Activated T-helper 1 cell treated with anti-CD3 and anti-CD28 coated beads, Interleukin-12 subunit alpha, Interleukin-12 subunit beta, Interleukin-2, Interleukin-4 antibody, amounts not matched to agents 30 ng/mL and 10 ng/mL and 1 ng/mL, durations not matched to agents 14 hours and 24 hours and 36 hours (primary cell): Measurements from ENCODE around the gene YDJC. TPM values are rescaled to one million over a fixed set of nuclear protein-coding genes. Genes with fewer than 3 reads are reported as not detected.
"Not testable (repeated sequence)": the region's sequence is repeated elsewhere in the genome, so short reads cannot be mapped to it uniquely, and the experiment has no call there.

Experiments used
- DNase-seq: peaks from one replicate; pipeline ENCODE4 v3.0.0; 2021; ENCODE audit warnings: low spot score
- H3K27ac Mint-ChIP-seq: one replicate; pipeline ENCODE4 v1.8.0; 2021; ENCODE audit warnings: mild to moderate bottlenecking, mixed read lengths
- H3K27me3 Mint-ChIP-seq: one replicate; pipeline ENCODE4 v1.8.0; 2022; ENCODE audit warnings: mild to moderate bottlenecking, moderate library complexity, mixed read lengths; ENCODE audit not compliant: insufficient read depth
- H3K36me3 Mint-ChIP-seq: one replicate; pipeline ENCODE4 v1.8.0; 2021; ENCODE audit warnings: low read depth, mixed read lengths
- H3K4me1 Mint-ChIP-seq: one replicate; pipeline ENCODE4 v1.8.0; 2021; ENCODE audit warnings: low read depth, mixed read lengths
- H3K4me3 Mint-ChIP-seq: one replicate; pipeline ENCODE4 v1.8.0; 2021; ENCODE audit warnings: mild to moderate bottlenecking, moderate library complexity, mixed read lengths
- H3K9me3 Mint-ChIP-seq: one replicate; pipeline ENCODE4 v1.8.0; 2021; ENCODE audit warnings: mixed read lengths
- intact Hi-C: fragments of 100-400 bp; cut with micrococcal nuclease; formaldehyde crosslinking; loops from one replicate; pipeline ENCODE4 v1.15.1; 2024
- total RNA-seq: library from RNA; stranded (reverse); gene quantifications from 2 replicates; pipeline ENCODE4 v1.2.3, GENCODE V29; 2022

YDJC gene
- total RNA-seq: 51.7 and 51.8 TPM in 2 replicates

GRCh38 chr22:21629255-21630149 lies at the start of gene YDJC:
YDJC (minus strand) TSS chr22:21630022; CDS start chr22:21630014, 8 bp downstream.
- Mint-ChIP-seq H3K27ac (peak within 1 kb of the TSS; percentile 92), H3K9me3 (no peaks in the 10 kb centered on the region), H3K4me3 (peak within 1 kb of the TSS; percentile 91), H3K4me1 (peaks cover 28% of the 10 kb centered on the region), H3K36me3 (peaks cover 21% of the 10 kb centered on the region), H3K27me3 (no peaks in the 10 kb centered on the region)
- DNase-seq: peak; percentile 93
- intact Hi-C loops: loop anchor here (1.0 to 5.0 kb wide), 4 partner anchors 13 to 108 kb away; partner anchors contain the start of genes SDF2L1, UBE2L3 and YPEL1

- intact Hi-C loops: no loop called here
- H3K36me3 Mint-ChIP-seq: peaks cover 13% of the 10 kb centered on the region
- no peak for DNase-seq
- H3K9me3 Mint-ChIP-seq: no peaks in the 10 kb centered on the region
- no peaks in the 10 kb centered on the region for H3K4me1 Mint-ChIP-seq
- no peaks in the 10 kb centered on the region for H3K27me3 Mint-ChIP-seq
- no peak overlapping the region for H3K27ac Mint-ChIP-seq
- H3K4me3 Mint-ChIP-seq: no peak overlapping the region
These were observed 49.6 kb upstream of the YDJC start for GRCh38 chr22:21679383-21679782.

DNA sequence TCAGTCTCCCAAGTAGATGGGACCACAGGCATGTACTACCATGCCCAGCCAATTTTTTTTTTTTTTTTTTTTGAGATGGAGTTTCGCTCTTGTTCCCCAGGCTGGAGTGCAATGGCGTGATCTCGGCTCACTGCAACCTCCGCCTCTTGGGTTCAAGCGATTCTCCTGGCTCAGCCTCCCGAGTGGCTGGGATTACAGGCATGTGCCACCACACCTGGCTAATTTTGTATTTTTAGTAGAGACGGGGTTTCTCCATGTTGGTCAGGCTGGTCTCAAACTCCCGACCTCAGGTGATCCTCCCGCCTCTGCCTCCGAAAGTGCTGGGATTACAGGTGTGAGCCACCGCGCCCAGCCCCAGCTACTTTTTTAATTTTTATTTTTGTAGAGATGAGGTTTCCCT lies 49.0 kb upstream of the YDJC start:
- H3K4me3 Mint-ChIP-seq, H3K27ac Mint-ChIP-seq, intact Hi-C loops, DNase-seq, H3K9me3 Mint-ChIP-seq, H3K27me3 Mint-ChIP-seq, H3K4me1 Mint-ChIP-seq: not testable (repeated sequence)
- peaks cover 15% of the 10 kb centered on the region for H3K36me3 Mint-ChIP-seq

DNA sequence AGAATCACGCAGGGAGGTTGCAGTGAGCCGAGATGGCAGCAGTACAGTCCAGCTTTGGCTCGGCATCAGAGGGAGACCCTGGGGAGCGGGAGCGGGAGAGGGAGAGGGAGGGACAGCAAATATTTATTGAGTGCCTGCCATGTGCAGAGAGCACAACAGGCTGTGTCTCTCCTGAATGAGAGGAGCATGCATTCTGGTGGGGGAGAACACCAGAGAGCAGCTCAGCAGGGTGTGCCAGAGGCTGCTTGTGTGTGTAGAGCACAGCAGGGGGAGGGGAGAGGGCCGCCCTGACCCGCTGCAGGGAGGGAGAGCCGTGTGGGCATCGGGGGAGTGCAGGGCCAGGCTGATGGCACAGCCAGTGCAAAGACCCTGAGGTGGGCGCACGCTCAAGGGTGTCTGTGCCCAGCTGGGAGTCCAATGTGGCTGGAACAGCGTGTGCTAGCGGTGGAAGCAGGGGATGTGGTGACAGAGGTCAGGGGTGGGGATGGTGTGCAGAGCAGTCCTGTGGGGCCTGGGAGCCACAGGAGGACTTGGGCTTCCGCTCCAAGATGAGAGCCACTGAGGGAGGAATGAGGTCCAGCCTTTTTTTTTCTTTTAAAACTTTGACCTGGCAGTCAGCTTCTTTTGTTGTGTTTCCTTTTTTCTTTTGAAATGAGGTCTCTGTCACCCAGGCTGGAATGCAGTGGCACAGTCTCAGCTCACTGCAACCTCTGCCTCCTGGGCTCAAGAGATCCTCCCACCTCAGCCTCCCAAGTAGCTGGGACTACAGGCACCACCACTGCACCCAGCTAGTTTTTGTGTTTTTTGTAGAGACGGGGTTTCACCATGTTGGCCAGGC lies 48.0 kb upstream of the YDJC start:
- Mint-ChIP-seq H3K9me3 (no peaks in the 10 kb centered on the region), H3K4me1 (no peaks in the 10 kb centered on the region), H3K4me3 (no peak overlapping the region), H3K27ac (no peak overlapping the region), H3K27me3 (no peaks in the 10 kb centered on the region), H3K36me3 (peaks cover 23% of the 10 kb centered on the region)
- no peak for DNase-seq
- intact Hi-C loops: no loop called here

DNA sequence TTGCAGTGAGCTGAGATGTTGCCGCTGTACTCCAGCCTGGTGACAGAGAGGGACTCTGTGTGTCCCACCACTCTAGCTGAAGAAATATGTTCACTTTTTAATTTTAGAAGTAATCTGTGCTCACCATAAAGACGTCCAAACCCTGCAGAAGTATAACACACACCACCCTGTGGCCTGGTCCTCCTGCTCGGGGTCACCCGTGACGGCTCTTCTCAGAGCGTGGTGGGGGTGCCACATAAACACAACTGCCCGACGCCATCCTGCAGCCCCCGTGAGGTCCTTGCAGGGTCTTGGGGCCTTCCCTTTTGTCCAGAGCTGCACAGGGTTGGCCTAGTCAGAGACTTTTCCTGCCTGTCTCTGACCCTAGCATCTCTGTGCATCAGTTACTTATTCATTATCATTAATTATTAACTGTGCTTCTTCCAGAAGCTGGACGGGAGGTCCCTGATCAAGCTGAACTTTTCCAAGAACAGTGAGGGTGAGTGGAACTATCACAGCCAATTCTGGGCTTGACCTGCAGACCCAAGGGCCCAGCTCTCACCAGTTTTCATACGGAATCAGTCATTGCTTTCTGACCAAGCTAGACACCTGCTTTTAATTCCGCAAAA lies 44.9 kb upstream of the YDJC start:
- no peak overlapping the region for H3K4me3 Mint-ChIP-seq
- H3K27me3 Mint-ChIP-seq: no peaks in the 10 kb centered on the region
- H3K9me3 Mint-ChIP-seq: no peaks in the 10 kb centered on the region
- intact Hi-C loops: no loop called here
- DNase-seq: no peak
- H3K27ac Mint-ChIP-seq: no peak overlapping the region
- peaks cover 40% of the 10 kb centered on the region for H3K36me3 Mint-ChIP-seq
- peaks cover 3% of the 10 kb centered on the region for H3K4me1 Mint-ChIP-seq

DNA sequence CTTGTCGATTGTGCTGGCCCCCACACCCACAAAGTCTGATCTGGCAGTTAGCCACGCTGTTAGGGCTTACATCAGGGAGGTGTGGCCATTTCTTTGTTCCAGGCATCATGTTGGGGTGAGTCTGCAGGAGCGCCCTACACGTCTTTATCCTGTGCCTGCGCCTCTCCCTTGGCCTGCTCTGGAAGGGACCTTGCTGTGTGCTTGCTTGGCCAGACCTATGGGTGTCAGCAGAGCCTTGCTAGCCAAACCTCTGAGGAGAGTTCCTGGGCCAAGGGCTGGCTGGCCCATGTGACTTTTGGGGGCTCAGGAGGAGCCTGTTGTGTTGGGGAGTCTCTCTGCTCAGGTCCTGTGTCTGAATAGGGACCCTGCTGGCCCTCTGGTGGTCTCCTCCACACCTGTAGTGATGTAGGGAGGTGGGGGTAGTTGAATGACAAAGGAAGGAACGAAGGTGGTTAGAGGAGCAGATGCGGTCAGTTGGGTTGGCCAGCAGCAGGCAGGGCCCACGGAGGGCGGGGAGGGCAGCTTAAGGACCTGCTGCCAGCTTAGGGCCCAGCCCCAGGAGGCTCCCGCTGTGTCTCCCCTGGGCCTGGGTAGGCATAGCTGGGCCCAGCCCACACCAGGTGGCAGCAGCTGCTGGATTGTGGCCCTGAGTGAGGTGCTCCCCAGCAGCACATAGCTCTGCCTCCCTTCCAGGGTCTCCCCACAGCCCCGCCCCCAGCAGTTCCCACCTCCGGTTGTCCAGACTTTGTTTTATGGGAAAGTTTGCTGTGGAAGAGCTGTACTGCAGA lies 43.9 kb upstream of the YDJC start:
- H3K9me3 Mint-ChIP-seq: no peaks in the 10 kb centered on the region
- H3K27ac Mint-ChIP-seq: no peak overlapping the region
- H3K4me3 Mint-ChIP-seq: no peak overlapping the region
- H3K27me3 Mint-ChIP-seq: no peaks in the 10 kb centered on the region
- peaks cover 44% of the 10 kb centered on the region for H3K36me3 Mint-ChIP-seq
- DNase-seq: no peak
- intact Hi-C loops: no loop called here
- peaks cover 4% of the 10 kb centered on the region for H3K4me1 Mint-ChIP-seq

DNA sequence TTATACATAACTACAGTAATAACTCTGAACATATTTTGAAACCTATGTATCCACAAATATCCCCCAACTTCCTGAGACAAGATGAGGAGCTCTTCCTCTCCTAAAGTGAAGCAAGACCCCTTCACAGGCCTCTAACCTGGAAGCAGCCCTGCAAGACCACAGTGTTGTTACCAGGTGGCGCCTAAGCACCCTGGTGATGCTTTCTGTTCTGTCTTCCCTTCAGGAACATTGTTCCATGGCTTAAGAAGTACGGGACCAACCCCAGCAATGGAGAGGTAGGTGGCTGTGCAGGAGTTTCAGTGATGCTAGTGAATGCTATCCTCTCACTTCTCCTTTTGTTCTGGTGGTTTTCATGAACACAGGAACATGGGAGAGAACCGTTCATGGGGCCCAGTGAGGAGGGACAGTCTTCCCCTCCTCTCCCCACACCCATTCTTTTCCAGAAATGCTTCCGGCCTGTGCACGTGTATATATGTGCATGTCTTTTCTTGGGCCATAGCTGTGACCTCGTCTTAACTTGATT lies 42.3 kb upstream of the YDJC start:
- intact Hi-C loops: no loop called here
- no peak for DNase-seq
- peaks cover 10% of the 10 kb centered on the region for H3K4me1 Mint-ChIP-seq
- no peak overlapping the region for H3K27ac Mint-ChIP-seq
- H3K9me3 Mint-ChIP-seq: no peaks in the 10 kb centered on the region
- no peak overlapping the region for H3K4me3 Mint-ChIP-seq
- peaks cover 47% of the 10 kb centered on the region for H3K36me3 Mint-ChIP-seq
- no peaks in the 10 kb centered on the region for H3K27me3 Mint-ChIP-seq

GRCh38 chr22:21669026-21669425 lies 39.2 kb upstream of the YDJC start:
- no peaks in the 10 kb centered on the region for H3K27me3 Mint-ChIP-seq
- intact Hi-C loops: loop anchor here (5.0 kb wide), 2 partner anchors 198 to 283 kb away; partner anchors contain the start of genes MAPK1 and PPM1F
- H3K4me3 Mint-ChIP-seq: peak overlapping the region; percentile 26

DNA sequence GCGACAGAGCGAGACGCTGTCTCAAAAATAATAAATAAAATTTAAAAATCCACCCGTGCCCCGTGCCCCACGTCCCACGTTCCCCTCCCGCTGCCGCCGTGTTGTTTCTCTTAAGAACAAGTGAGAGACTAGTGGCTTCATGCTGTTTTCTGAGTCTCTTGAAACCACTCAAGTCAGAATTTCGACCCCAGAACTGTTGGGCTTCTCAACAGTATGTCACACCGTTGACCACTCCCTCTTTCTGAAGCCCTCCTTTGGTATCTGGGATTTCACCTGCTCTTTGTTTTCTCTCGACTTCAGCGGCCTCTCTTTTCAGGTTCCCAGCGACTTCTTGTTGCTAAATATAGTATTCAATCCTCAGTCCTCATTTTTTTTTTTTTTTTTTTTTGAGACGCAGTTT lies 37.0 kb upstream of the YDJC start:
- intact Hi-C loops: loop anchor here (1.0 to 5.0 kb wide), 5 partner anchors 9 to 286 kb away; partner anchors contain the start of genes MAPK1, PPM1F and YPEL1

More at GRCh38 chr22:21669026-21669425, 39.2 kb upstream of the YDJC start:
- Mint-ChIP-seq H3K27ac (no peak overlapping the region), H3K4me1 (peaks cover 30% of the 10 kb centered on the region), H3K36me3 (peaks cover 34% of the 10 kb centered on the region), H3K9me3 (no peaks in the 10 kb centered on the region)
- no peak for DNase-seq

DNA sequence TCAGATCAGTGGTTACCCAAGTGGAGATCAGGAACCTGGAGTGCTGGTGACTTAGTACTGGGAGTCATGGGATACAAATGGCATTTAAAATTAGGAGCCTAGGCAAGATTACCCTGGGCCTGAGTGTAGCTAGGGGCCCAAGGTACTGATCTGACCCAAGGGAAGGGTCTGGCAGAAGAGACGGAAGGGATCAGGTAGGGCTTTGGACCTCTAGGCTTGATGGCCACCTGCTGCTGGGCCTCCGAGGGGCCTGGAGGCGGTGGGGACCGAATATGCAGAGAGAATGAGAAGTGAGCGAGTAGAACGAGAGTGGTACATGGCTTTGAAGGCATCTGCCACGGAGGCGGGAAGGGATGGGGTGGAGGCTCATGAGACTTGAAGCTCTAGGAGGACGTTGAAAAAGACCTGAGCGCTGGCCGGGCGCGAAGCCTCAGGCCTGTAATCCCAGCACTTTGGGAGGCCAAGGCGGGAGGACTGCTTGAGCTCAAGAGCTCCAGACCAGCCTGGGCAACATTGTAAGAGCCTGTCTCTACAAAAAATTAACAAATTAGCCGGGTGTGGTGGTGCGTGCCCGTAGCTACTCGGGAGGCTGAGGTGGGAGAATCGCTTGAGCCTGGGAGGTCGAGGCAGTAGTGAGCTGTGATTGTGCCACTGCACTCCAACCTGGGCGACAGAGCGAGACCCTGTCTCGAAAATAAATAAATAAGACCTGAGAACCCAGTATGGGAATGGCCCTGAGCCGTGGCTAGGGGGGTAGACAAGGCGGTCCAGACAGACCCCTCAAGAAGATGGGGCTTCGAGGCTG lies 35.4 kb upstream of the YDJC start:
- peak overlapping the region; percentile 99 for H3K4me3 Mint-ChIP-seq
- H3K27ac Mint-ChIP-seq: peak overlapping the region; percentile 97
- DNase-seq: no peak
- H3K4me1 Mint-ChIP-seq: peaks cover 30% of the 10 kb centered on the region
- H3K27me3 Mint-ChIP-seq: no peaks in the 10 kb centered on the region
- H3K36me3 Mint-ChIP-seq: peaks cover 9% of the 10 kb centered on the region
- H3K9me3 Mint-ChIP-seq: no peaks in the 10 kb centered on the region
- intact Hi-C loops: loop anchor here (5.0 kb wide), 2 partner anchors 202 to 287 kb away; partner anchors contain the start of genes MAPK1 and PPM1F

More for the DNA sequence above, 37.0 kb upstream of the YDJC start:
- Mint-ChIP-seq H3K9me3 (no peaks in the 10 kb centered on the region), H3K27me3 (no peaks in the 10 kb centered on the region), H3K36me3 (peaks cover 19% of the 10 kb centered on the region), H3K4me3 (peak overlapping the region; percentile 99), H3K27ac (peak overlapping the region; percentile 97), H3K4me1 (peaks cover 30% of the 10 kb centered on the region)
- DNase-seq: no peak

- Mint-ChIP-seq H3K9me3 (no peaks in the 10 kb centered on the region), H3K27me3 (no peaks in the 10 kb centered on the region), H3K4me3 (no peak overlapping the region), H3K4me1 (peaks cover 25% of the 10 kb centered on the region), H3K27ac (no peak overlapping the region), H3K36me3 (peaks cover 3% of the 10 kb centered on the region)
- intact Hi-C loops: no loop called here
- DNase-seq: no peak
These were observed 33.9 kb upstream of the YDJC start for GRCh38 chr22:21663738-21664137.
